A549 treated with CORT108297 at 1 μM for 4 hours (cell line): ENCODE measurements around the gene CEND1. TPM values are rescaled to one million over a fixed set of nuclear protein-coding genes. Genes with fewer than 3 reads are reported as not detected.

Experiments
- total RNA-seq: library from RNA; stranded (reverse); fragments of 200-300 nt; extraction: Qiagen RNA extraction; gene quantifications from 5 replicates; pipeline ENCODE4 v1.2.3, GENCODE V29; 2022

CEND1 gene
- 1.4 to 2.7 TPM (median 2.0 TPM) in 5 replicates for total RNA-seq

DNA sequence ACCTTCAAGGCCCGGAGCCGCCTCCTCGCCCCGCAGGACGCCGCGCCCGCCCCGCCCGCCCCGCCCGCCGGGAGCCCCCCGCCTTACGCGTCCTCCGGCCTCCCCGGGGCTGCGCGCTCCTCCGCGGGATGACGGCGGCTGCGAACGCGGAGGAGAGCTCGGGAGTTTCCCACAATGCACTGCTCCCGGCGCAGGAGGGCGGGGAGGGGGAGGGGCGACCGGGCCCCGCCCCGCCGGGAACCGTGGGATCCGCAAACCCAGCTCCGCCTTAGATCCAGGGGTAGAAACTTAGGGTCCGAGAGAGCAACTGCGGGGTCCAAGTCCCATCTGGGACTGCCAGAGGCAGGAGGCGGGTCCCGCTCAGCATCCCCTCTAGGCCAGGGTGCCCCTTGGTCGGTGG, at the start of gene CEND1:
Gene CEND1 (minus strand): TSS at position 148 of the 400 bp plus-strand sequence. CDS start 1,514 bp downstream, outside the sequence.

DNA sequence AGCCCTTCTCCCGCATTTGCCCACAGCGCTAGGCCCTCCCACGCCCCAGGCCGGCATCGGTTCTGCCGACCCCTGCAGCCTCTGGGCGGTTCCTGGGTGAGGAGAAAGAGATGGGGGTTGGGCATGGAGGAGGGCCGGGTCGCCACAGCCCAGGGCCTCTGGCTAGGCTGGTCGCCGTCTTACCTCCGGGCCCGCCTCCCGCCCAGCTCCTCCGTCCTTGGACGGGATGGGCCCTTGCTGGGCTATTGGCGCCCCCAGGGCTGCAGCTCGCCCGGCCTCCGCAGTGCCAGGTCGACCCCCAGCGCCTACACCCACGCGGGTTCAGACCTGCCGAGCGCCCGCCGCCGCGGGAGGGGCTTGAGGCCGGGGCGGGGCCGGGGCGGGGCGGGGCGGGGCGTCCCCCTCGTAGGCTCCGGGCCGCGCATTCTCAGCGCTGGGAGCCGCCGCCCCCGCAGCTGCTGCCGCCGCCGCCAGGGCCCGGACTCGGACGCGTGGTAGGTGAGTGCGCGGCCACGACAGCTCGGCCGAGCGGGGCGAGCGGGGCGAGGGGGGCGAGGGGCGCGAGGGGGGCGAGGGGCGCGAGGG, 42.7 kb upstream of the CEND1 start, which contains the start of gene CD151:
Gene CD151 (plus strand): TSS at position 424 of the 585 bp plus-strand sequence. CDS start 3,118 bp downstream, outside the sequence.

DNA sequence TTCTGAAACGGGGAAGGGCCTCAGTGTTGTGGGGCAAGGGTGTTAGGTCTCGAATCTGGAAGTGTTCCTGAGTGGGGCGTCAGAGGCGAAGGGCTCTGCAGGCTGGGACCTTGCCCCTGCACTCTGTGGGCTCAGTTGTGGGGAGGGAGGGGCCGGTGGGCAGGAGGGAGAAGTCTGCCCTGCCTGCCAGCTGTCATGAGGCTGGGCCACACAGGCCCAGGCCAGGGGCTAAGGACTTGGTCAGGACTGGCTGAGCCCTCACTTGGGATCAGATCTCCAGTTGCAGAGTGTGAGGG, 38.0 kb upstream of the CEND1 start, which contains the start of gene CRACR2B:
Gene CRACR2B (plus strand): TSS at position 23 of the 296 bp plus-strand sequence. CDS start 689 bp downstream, outside the sequence.

DNA sequence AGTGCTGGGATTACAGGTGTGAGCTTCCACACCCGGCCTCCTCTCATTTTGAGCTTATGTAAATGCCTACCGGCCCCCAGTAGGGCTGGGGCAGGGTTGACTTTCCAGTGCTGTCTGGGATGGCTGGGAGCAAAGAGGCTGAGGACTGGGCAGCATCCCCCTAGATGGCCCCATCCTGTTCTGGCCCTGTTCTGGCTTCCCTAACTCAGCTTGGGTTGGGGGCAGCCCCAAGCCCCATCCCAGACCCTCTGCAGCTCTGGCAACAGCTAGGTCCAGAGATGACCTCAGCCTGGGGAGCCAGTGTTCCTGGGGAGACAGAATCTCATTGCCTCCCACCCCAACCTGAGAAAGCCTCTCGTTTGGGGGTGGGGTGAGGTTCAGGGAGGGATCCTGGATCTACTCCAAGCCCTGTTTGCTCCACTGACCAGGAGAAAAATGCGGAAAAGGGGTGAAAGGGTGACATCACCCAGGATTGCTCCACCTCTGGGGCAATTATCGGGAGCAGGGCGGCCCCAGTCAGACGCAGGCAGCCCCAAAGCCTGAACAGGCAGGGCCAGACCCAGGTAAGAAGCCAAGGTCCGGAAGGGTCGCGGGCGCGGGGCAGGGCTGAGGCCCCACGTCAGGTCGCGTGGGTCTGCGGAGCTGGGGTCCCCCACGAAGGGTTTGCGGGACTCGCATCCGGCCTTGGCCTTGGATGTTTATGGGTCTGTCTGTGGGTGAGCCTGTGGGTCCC, 28.7 kb upstream of the CEND1 start, which contains the start of gene PNPLA2:
Gene PNPLA2 (plus strand): TSS at position 519 of the 733 bp plus-strand sequence. CDS start 805 bp downstream, outside the sequence.

DNA sequence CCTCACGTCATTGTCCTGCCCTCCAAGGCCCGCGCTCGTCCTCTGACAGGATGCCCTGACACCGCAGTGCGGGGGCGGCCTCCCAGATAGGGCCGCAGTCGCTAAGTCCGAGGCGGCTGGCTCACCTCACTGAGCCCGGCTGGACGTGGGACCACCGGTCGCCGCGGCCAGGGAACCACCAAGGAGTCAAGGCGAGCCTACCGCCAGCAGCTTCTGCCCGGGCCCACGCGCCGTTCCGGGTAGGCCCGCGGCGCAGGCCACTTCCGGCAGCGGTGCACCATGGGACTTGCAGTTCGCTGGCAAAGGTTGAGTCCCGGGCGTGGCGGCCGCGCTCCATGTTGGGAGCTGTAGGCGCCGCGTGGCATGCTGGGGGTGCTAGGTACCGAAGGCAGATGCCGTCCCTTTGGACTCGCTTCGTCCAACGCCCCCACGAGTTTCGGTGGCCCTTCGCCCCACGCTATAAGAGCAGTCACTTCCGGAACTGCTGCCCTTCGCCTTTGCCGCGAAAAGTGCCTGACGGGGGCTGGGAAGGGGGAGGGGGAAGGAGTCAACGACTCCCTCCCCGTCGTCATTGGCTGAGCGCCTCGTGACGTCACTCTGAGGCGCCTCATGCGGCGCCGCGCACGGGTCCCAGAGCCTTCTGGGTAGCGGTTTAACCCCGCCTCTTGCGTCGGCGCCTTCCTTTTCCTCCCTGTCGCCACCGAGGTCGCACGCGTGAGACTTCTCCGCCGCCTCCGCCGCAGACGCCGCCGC, 19.6 kb upstream of the CEND1 start, which contains the start of gene RPLP2:
Gene RPLP2 (plus strand): TSS at position 681 of the 753 bp plus-strand sequence. CDS start 268 bp downstream, outside the sequence.

DNA sequence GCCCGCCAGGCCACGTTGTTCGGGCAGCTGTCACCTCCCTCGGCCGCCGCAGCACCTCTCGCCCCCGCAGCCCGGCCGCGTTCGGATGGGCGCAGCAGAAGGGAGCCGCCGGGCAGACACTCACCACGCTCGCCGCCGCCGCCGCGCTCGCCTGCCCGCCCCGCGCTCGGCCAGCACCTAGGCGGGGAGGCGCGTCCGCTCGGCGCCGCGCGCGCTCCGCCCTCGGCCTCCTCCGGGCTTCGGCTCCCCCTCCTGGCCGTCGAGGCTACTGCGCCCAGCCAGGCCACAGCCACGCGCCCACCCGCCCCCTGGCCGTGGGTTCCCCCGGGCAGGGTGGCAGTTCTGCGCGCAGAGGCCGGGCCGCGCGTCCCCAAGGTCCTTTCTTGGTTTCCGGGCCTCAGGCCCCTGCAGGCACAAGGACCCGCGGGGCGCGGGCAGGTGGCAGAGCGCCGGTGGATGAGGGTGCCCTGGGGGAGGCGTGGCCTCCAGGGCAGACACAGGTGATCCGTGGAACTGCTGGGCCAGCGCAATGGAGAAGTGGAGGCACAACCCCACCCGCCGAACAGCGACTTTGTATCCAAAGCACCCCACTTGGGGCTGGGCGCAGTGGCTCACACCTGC, 8.3 kb upstream of the CEND1 start, which contains the start of gene SLC25A22:
Gene SLC25A22 (minus strand): TSS at position 189 of the 621 bp plus-strand sequence. CDS start 3,275 bp downstream, outside the sequence.

DNA sequence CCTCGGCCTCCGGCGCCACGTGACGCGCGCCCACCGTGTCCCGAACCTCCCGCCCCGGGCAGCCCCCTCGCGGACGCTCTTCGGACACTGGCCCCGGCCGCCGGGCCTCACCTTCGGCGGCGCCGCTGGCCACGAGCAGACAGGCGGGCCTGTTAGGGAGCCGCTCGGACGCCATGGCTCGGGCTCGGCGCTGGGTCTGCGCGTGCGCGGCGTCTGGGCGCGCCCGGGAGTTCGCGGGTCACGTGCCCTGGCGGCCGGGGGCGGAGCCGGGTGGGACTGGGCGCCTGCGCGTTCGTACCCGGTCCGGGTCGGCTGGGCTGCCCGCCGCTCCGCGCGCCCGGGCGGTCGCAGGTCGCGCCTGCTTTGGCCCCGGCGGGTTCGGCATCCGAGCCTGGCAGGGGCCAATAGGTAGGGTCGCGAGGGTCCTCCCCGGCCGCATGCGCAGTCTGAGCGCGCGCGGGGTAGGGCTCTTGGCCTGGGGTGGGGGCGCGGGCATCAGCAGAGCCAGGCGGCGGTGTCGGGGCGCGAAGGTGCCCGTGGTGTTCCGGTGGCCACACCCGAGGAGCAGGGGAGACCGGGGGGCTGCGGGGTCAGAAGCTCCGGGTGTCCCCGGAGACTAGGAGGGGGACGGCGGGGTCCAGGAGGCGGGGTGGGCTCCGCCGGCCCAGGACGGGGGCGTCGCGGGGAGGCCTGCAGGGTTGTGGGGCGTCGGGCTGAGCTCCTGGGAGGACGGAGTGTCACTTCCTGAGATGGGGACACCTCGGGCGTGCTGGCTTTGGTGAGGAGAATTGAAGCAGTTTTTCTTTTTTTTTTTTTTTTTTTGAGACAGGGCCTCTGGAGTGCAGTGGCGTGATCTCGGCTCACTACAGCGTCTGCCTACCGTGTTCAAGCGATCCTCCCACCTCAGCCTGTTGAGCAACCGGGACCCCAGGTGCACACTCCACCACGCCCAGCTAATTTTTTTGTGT, 12.3 kb downstream of the CEND1 start, which contains the start of gene GATD1:
Gene GATD1 (minus strand): TSS at position 200 of the 968 bp plus-strand sequence. CDS start 25 bp downstream, at position 175.

DNA sequence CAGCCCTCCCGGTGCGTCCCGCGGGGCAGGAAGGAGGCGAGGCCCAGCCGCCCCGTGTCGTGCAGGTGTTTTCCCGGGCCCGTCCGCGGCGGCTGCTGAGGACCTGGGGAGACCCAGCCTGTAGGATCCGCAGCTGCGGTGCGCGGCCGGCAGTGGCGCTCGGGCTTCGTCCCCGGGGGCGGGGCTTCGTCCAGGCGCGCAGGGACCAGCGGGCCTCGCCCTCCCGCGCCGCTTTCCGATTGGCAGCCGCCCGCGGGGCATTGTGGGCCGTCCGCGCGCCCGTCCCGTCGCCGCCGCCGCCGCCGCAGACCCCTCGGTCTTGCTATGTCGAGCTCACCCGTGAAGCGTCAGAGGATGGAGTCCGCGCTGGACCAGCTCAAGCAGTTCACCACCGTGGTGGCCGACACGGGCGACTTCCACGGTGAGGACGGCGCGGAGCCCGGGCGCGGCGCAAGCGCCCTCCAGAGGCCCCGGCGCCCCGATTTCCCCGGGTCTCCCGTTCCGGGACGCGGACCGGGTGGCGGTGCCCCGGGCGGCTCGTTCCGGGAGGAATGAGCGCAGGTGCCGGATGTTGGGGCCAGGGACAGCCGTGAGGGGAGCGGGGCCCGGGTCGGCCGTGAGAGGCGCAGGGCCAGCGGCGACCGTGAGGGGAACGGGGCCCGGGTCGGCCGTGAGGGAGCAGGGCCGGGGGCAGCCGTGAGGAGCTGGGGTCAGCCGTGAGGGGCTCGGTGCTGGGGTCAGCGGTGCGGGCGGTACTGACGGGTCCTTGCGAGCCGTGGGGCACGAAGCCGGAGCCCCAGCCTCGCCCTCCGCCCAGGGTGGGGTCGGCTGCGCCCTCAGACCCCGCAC, 42.5 kb downstream of the CEND1 start, which contains the start of gene TALDO1:
Gene TALDO1 (plus strand): TSS at position 307 of the 849 bp plus-strand sequence. CDS start 18 bp downstream, at position 325.

Other genes starting within 250 kb of the CEND1 start
- gene LMNTD2, start 229.4 kb downstream of the CEND1 start, total RNA-seq = 1.9 to 3.3 TPM (median 2.7 TPM) in 5 replicates
- 35.3 to 47.8 TPM (median 43.4 TPM) in 5 replicates for gene RASSF7, start 229.1 kb downstream of the CEND1 start, total RNA-seq
- 26.7 to 35.3 TPM (median 34.8 TPM) in 5 replicates for gene PHRF1, start 213.6 kb downstream of the CEND1 start, total RNA-seq
- 4.1 to 7.8 TPM (median 7.0 TPM) in 5 replicates for gene IRF7, start 174.1 kb downstream of the CEND1 start, total RNA-seq
- gene CDHR5, start 165.1 kb downstream of the CEND1 start, total RNA-seq = 0.03 to 0.08 TPM in 2 of 5 replicates, not detected in the others
- gene SCT, start 162.9 kb downstream of the CEND1 start, total RNA-seq = not detected in 5 replicates
- gene DRD4, start 152.8 kb downstream of the CEND1 start, total RNA-seq = 0.15 to 0.39 TPM (median 0.22 TPM) in 5 replicates
- 27.2 to 37.0 TPM (median 33.8 TPM) in 5 replicates for gene DEAF1, start 94.9 kb downstream of the CEND1 start, total RNA-seq
- gene TMEM80, start 94.3 kb downstream of the CEND1 start, total RNA-seq = 9.2 to 11.6 TPM (median 11.3 TPM) in 5 replicates
- 77.4 to 139 TPM (median 122 TPM) in 5 replicates for gene EPS8L2, start 83.9 kb downstream of the CEND1 start, total RNA-seq
- 416 to 454 TPM (median 423 TPM) in 5 replicates for gene TALDO1, start 42.6 kb downstream of the CEND1 start, total RNA-seq
- gene GATD1, start 12.6 kb downstream of the CEND1 start, total RNA-seq = 37.0 to 53.7 TPM (median 49.1 TPM) in 5 replicates
- gene SLC25A22, start 8.2 kb upstream of the CEND1 start, total RNA-seq = 23.7 to 39.6 TPM (median 37.1 TPM) in 5 replicates
- gene PIDD1, start 15.1 kb upstream of the CEND1 start, total RNA-seq = 8.7 to 17.7 TPM (median 16.6 TPM) in 5 replicates
- 1,648 to 2,773 TPM (median 2,446 TPM) in 5 replicates for gene RPLP2, start 19.9 kb upstream of the CEND1 start, total RNA-seq
- 35.5 to 63.1 TPM (median 58.0 TPM) in 5 replicates for gene PNPLA2, start 28.8 kb upstream of the CEND1 start, total RNA-seq
- 2.9 to 5.2 TPM (median 4.8 TPM) in 5 replicates for gene CRACR2B, start 37.8 kb upstream of the CEND1 start, total RNA-seq
- gene CD151, start 42.9 kb upstream of the CEND1 start, total RNA-seq = 725 to 879 TPM (median 864 TPM) in 5 replicates
- gene POLR2L, start 52.4 kb upstream of the CEND1 start, total RNA-seq = 590 to 758 TPM (median 644 TPM) in 5 replicates
- 121 to 195 TPM (median 194 TPM) in 5 replicates for gene TSPAN4, start 52.8 kb upstream of the CEND1 start, total RNA-seq
- 70.5 to 81.8 TPM (median 78.9 TPM) in 5 replicates for gene CHID1, start 120.7 kb upstream of the CEND1 start, total RNA-seq
- gene AP2A2, start 135.8 kb upstream of the CEND1 start, total RNA-seq = 32.5 to 38.3 TPM (median 37.2 TPM) in 5 replicates
- 0.01 to 0.02 TPM (median 0.01 TPM) in 3 of 5 replicates, not detected in the others for gene MUC6, start 246.6 kb upstream of the CEND1 start, total RNA-seq